ENCODE measurements around the gene PAPPA. TPM values are rescaled to one million over a fixed set of nuclear protein-coding genes. Genes with fewer than 3 reads are reported as not detected.
A peak's percentile ranks its signal among the peaks of the same experiment; 100 is the strongest.

PAPPA gene
- total RNA-seq, 4 donors from 2014 or later, result 2.1 to 5.0 (median 3.7) TPM

DNA sequence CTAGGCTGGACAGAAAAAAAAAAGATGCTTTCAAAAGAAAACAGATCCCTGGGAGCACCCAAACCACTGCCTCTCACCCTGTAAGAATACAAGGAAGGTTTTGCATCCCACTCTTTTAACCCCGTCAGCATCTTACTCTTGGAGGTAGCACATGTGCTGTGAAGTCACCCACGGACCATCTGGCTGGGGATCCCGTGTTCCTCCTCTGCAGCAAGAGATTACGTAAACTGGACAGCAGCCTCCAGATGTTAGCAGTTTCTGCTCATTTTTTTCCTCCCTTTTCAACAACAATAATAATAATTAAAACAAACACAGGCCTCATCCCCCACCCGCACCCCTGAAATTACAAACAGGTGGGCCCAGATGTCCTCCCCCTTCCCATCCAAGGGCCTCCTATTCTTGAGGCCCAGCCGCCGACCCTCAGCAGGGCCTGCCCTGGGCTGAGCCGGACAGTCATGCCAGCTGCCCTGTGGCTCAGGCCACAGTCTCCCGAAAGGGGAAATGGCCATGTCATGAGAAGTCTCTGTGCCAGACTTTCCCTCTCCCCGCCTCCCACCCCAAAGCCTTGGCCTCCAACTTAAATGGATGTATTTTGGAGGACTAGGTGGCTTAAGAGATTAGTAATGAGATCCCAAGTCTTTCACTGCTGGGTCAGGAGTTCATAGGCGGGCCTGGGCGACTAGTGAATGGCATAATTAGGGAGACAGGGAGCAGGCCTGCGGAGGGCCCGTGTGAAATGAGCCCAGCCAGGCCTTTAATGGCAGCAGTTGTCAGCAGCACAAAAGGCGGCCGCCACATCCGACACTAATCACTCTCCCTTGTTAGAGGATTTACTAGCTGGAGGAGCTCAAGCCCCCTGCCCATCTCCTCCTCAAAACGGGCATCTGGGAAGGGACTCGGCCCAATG is 165.1 kb downstream of the PAPPA start:
- 86% methylated on average over 18 of the region's 19 CpGs for WGBS
- no peak overlapping the region for H3K4me3 ChIP-seq
- TF ChIP-seq POLR2A (IDR thresholded peaks at IDR 0.05; ENCODE audit: low read depth), result no peak
- peak in 1 of 2 donors; percentile 23 for TF ChIP-seq POLR2AphosphoS5 (IDR thresholded peaks at IDR 0.05)
- TF ChIP-seq CTCF (IDR thresholded peaks at IDR 0.05), result no peak
- TF ChIP-seq EP300 (IDR thresholded peaks at IDR 0.05), result no peak
- no peaks in the 10 kb centered on the region for H3K27me3 ChIP-seq
- H3K9me3 ChIP-seq, result no peaks in the 10 kb centered on the region
- peak overlapping the region in 3 of 4 donors; percentile 20 to 46 (median 38) for H3K27ac ChIP-seq (replicated peaks in 1 of 4)
- H3K4me1 ChIP-seq, result peaks cover 0 to 17% (median 2%) of the 10 kb centered on the region in 4 donors
- peak; percentile 93 for DNase-seq (ENCODE audit: extremely low spot score)
- H3K36me3 ChIP-seq, result no peaks in the 10 kb centered on the region
- intact Hi-C loops (cut with DNase I), result no loop called here

GRCh38 chr9:116319480-116319879 is 165.9 kb downstream of the PAPPA start:
- Histone ChIP-seq H3K36me3 (no peaks in the 10 kb centered on the region), H3K27ac (replicated peaks in 1 of 4) (peak overlapping the region in 1 of 4 donors; percentile 46), H3K27me3 (no peaks in the 10 kb centered on the region), H3K4me3 (no peak overlapping the region), H3K4me1 (peaks cover 0 to 17% (median 2%) of the 10 kb centered on the region in 4 donors), H3K9me3 (no peaks in the 10 kb centered on the region)
- 92% methylated on average over 3 of the region's 3 CpGs for WGBS
- no peak for TF ChIP-seq POLR2A (IDR thresholded peaks at IDR 0.05; ENCODE audit: low read depth)
- TF ChIP-seq CTCF (IDR thresholded peaks at IDR 0.05), result no peak
- TF ChIP-seq POLR2AphosphoS5 (IDR thresholded peaks at IDR 0.05), result no peak
- TF ChIP-seq EP300 (IDR thresholded peaks at IDR 0.05), result no peak
- DNase-seq (ENCODE audit: extremely low spot score), result no peak
- intact Hi-C loops (cut with DNase I), result no loop called here

- no peaks in the 10 kb centered on the region for H3K27me3 ChIP-seq
- H3K36me3 ChIP-seq, result no peaks in the 10 kb centered on the region
- peaks cover 0 to 17% (median 2%) of the 10 kb centered on the region in 4 donors for H3K4me1 ChIP-seq
- no peaks in the 10 kb centered on the region for H3K9me3 ChIP-seq
- H3K4me3 ChIP-seq, result no peak overlapping the region
- H3K27ac ChIP-seq (replicated peaks in 1 of 4), result no peak overlapping the region
- no peak for DNase-seq (ENCODE audit: extremely low spot score)
- TF ChIP-seq CTCF (IDR thresholded peaks at IDR 0.05) (no peak), EP300 (IDR thresholded peaks at IDR 0.05) (no peak), POLR2A (IDR thresholded peaks at IDR 0.05; ENCODE audit: low read depth) (no peak), POLR2AphosphoS5 (IDR thresholded peaks at IDR 0.05) (no peak)
- 71% methylated on average over 3 of the region's 3 CpGs for WGBS
- intact Hi-C loops (cut with DNase I), result no loop called here
These were observed 166.7 kb downstream of the PAPPA start for GRCh38 chr9:116320290-116320689.

DNA sequence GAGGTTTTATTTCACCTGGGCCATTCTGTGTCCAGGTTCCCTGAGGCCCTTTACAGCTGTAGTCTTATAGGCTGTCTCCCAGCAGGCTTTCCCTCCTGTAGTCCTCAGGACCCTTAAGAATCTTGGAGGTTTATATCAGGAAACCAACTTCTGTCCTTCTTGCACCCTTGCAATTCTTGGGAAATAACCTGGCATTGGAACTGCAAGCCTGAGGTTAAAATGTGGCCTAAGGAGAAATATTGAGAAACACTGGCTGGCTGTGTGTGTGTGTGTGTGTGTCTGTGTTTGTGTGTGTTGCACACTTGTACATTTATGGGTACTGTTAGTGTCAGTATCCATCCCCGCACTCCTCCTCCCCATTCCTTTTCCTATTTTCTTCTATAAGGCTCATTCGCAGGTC is 168.9 kb downstream of the PAPPA start:
- no peak overlapping the region for H3K27ac ChIP-seq (replicated peaks in 1 of 4)
- no peak overlapping the region for H3K4me3 ChIP-seq
- H3K9me3 ChIP-seq, result no peaks in the 10 kb centered on the region
- 81% methylated on average over 2 of the region's 2 CpGs for WGBS
- no peaks in the 10 kb centered on the region for H3K27me3 ChIP-seq
- TF ChIP-seq POLR2A (IDR thresholded peaks at IDR 0.05; ENCODE audit: low read depth), result no peak
- no peak for TF ChIP-seq CTCF (IDR thresholded peaks at IDR 0.05)
- TF ChIP-seq POLR2AphosphoS5 (IDR thresholded peaks at IDR 0.05), result no peak
- no peak for TF ChIP-seq EP300 (IDR thresholded peaks at IDR 0.05)
- H3K36me3 ChIP-seq, result no peaks in the 10 kb centered on the region
- intact Hi-C loops (cut with DNase I), result no loop called here
- DNase-seq (ENCODE audit: extremely low spot score), result no peak
- H3K4me1 ChIP-seq, result peaks cover 4 to 18% (median 4%) of the 10 kb centered on the region in 4 donors

Measured in esophagus muscularis mucosa (tissue), 4 donors.